Panc1 (cell line): ENCODE measurements around the gene SLC11A2. TPM values are rescaled to one million over a fixed set of nuclear protein-coding genes. Genes with fewer than 3 reads are reported as not detected.

Source experiments
- ATAC-seq: fragments of 200-7000 bp; cut with Tn5 transposase; 2 replicates; pipeline ENCODE4 v1.9.1; 2020; ENCODE audit warnings: mild to moderate bottlenecking, moderate library complexity
- BruUV-seq: library from RNA; stranded (reverse); fragments of 400-500 nt; replicated peaks from 2 replicates; lab custom pipeline; 2021; lab: Mats Ljungman, UMichigan
- CTCF ChIA-PET: fragments of 300-600 bp; sonication (Branson Sonifier 250); formaldehyde crosslinking; loops from one replicate; lab custom pipeline; 2022; ENCODE audit warnings: antibody characterized with exemption; lab: Charles Lee
- POLR2A ChIA-PET: fragments of 300-600 bp; sonication (Branson Sonifier 250); formaldehyde crosslinking; loops from one replicate; lab custom pipeline; 2022; ENCODE audit warnings: antibody characterized with exemption; lab: Charles Lee
- DNase-seq: peaks from one replicate; pipeline ENCODE4 v3.0.0-alpha.2; 2010; ENCODE audit warnings: low read depth, low spot score
- H3K27ac ChIP-seq: 2 replicates; pipeline ENCODE4 v1.5.1; 2011; ENCODE audit warnings: mild to moderate bottlenecking, low read length, inconsistent platforms
- H3K27me3 ChIP-seq: fragments of 200-500 bp; sonication (Bioruptor generic); 2 replicates; pipeline ENCODE4 v1.6.0; 2014; ENCODE audit warnings: low read length, inconsistent platforms; ENCODE audit not compliant: control insufficient read depth, insufficient read depth
- H3K36me3 ChIP-seq: fragments of 200-500 bp; sonication (Bioruptor generic); 2 replicates; pipeline ENCODE4 v1.5.1; 2014; ENCODE audit warnings: inconsistent platforms, mild to moderate bottlenecking, low read length, moderate library complexity; ENCODE audit not compliant: control insufficient read depth, insufficient read depth
- H3K4me1 ChIP-seq: 2 replicates; pipeline ENCODE4 v1.5.1; 2011; ENCODE audit warnings: inconsistent platforms, mild to moderate bottlenecking, low read length, moderate library complexity; ENCODE audit not compliant: control insufficient read depth, insufficient read depth
- H3K4me3 ChIP-seq, 2 experiments: 2 replicates each; pipeline ENCODE4 v1.5.1; 2011 to 2012; ENCODE audit warnings: low read depth in 2 of 2, low read length in 2 of 2, mild to moderate bottlenecking in 2 of 2, inconsistent platforms in 1 of 2, moderate library complexity in 1 of 2
- H3K9me3 ChIP-seq: fragments of 200-500 bp; sonication (Bioruptor generic); 2 replicates; pipeline ENCODE4 v1.5.1; 2014; ENCODE audit warnings: low read depth, mild to moderate bottlenecking, inconsistent platforms, low read length, moderate library complexity; ENCODE audit not compliant: control insufficient read depth, insufficient read depth
- POLR2AphosphoS5 ChIP-seq: IDR thresholded peaks from 2 replicates; pipeline ENCODE4 v1.6.1; 2012; ENCODE audit warnings: mild to moderate bottlenecking, low read depth, low read length, moderate library complexity
- SIN3A ChIP-seq: IDR thresholded peaks from 2 replicates; pipeline ENCODE4 v1.6.1; 2012; ENCODE audit warnings: low read depth, mild to moderate bottlenecking, low read length, moderate library complexity, borderline replicate concordance; ENCODE audit not compliant: insufficient read depth
- TCF7L2 ChIP-seq: IDR thresholded peaks from 2 replicates; pipeline ENCODE4 v1.6.1; 2011; ENCODE audit warnings: mild to moderate bottlenecking, low read depth, low read length, inconsistent platforms
- in situ Hi-C: cut with HindIII; loops from 2 replicates; pipeline ENCODE4 v1.10.0; 2016; ENCODE audit warnings: low sequenced_read_pairs, low pct_unique_long_range_greater_than_20kb
- intact Hi-C: fragments of 100-400 bp; cut with micrococcal nuclease; formaldehyde crosslinking; loops from one replicate; pipeline ENCODE4 v1.10.0; 2022; ENCODE audit not compliant: unreplicated experiment
- total RNA-seq: library from RNA; stranded (reverse); gene quantifications from one replicate; pipeline ENCODE4 v1.2.1, GENCODE V29; 2021; ENCODE audit not compliant: unreplicated experiment
- TF ChIP-seq, protein P1 (sequence below), 2 experiments: IDR thresholded peaks; 2 replicates each; pipeline ENCODE4 v1.6.1; 2011 to 2012; ENCODE audit warnings: low read depth in 2 of 2, control low read depth in 1 of 2, low read length in 1 of 2, mild to moderate bottlenecking in 1 of 2, moderate library complexity in 1 of 2; ENCODE audit not compliant: insufficient read depth in 1 of 2
- TF ChIP-seq, protein P2 (sequence below): fragments of 450-650 bp; IDR thresholded peaks from 2 replicates; pipeline ENCODE4 v1.5.1; 2017; ENCODE audit warnings: mild to moderate bottlenecking

The SLC11A2 gene
- total RNA-seq, 1 experiment from 2014 or later, result 59.9 TPM

- ChIA-PET CTCF (no interaction called here), POLR2A (no interaction called here)
- no peaks in the 10 kb centered on the region for H3K27me3 ChIP-seq
- no peak overlapping the region for H3K4me3 ChIP-seq
- H3K9me3 ChIP-seq, result no peaks in the 10 kb centered on the region
- H3K36me3 ChIP-seq, result peaks cover 18% of the 10 kb centered on the region
- DNase-seq (no peak), ATAC-seq (no peak)
- TF ChIP-seq, protein P1, sequence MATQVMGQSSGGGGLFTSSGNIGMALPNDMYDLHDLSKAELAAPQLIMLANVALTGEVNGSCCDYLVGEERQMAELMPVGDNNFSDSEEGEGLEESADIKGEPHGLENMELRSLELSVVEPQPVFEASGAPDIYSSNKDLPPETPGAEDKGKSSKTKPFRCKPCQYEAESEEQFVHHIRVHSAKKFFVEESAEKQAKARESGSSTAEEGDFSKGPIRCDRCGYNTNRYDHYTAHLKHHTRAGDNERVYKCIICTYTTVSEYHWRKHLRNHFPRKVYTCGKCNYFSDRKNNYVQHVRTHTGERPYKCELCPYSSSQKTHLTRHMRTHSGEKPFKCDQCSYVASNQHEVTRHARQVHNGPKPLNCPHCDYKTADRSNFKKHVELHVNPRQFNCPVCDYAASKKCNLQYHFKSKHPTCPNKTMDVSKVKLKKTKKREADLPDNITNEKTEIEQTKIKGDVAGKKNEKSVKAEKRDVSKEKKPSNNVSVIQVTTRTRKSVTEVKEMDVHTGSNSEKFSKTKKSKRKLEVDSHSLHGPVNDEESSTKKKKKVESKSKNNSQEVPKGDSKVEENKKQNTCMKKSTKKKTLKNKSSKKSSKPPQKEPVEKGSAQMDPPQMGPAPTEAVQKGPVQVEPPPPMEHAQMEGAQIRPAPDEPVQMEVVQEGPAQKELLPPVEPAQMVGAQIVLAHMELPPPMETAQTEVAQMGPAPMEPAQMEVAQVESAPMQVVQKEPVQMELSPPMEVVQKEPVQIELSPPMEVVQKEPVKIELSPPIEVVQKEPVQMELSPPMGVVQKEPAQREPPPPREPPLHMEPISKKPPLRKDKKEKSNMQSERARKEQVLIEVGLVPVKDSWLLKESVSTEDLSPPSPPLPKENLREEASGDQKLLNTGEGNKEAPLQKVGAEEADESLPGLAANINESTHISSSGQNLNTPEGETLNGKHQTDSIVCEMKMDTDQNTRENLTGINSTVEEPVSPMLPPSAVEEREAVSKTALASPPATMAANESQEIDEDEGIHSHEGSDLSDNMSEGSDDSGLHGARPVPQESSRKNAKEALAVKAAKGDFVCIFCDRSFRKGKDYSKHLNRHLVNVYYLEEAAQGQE (IDR thresholded peaks at IDR 0.05; ENCODE audit: insufficient read depth in 1 of 2, low read depth in 2 of 2, low read length in 1 of 2), result no peak
- TF ChIP-seq SIN3A, result no peak
- TF ChIP-seq POLR2AphosphoS5, result no peak
- no peak for TF ChIP-seq TCF7L2
- TF ChIP-seq, protein P2, sequence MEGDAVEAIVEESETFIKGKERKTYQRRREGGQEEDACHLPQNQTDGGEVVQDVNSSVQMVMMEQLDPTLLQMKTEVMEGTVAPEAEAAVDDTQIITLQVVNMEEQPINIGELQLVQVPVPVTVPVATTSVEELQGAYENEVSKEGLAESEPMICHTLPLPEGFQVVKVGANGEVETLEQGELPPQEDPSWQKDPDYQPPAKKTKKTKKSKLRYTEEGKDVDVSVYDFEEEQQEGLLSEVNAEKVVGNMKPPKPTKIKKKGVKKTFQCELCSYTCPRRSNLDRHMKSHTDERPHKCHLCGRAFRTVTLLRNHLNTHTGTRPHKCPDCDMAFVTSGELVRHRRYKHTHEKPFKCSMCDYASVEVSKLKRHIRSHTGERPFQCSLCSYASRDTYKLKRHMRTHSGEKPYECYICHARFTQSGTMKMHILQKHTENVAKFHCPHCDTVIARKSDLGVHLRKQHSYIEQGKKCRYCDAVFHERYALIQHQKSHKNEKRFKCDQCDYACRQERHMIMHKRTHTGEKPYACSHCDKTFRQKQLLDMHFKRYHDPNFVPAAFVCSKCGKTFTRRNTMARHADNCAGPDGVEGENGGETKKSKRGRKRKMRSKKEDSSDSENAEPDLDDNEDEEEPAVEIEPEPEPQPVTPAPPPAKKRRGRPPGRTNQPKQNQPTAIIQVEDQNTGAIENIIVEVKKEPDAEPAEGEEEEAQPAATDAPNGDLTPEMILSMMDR, result no peak
- in situ Hi-C loops (no loop called here), intact Hi-C loops (no loop called here)
- BruUV-seq, result no TSS peak
- H3K27ac ChIP-seq, result no peak overlapping the region
- no peaks in the 10 kb centered on the region for H3K4me1 ChIP-seq
These were observed 35.4 kb downstream of the SLC11A2 start for GRCh38 chr12:50990791-50991190.

DNA sequence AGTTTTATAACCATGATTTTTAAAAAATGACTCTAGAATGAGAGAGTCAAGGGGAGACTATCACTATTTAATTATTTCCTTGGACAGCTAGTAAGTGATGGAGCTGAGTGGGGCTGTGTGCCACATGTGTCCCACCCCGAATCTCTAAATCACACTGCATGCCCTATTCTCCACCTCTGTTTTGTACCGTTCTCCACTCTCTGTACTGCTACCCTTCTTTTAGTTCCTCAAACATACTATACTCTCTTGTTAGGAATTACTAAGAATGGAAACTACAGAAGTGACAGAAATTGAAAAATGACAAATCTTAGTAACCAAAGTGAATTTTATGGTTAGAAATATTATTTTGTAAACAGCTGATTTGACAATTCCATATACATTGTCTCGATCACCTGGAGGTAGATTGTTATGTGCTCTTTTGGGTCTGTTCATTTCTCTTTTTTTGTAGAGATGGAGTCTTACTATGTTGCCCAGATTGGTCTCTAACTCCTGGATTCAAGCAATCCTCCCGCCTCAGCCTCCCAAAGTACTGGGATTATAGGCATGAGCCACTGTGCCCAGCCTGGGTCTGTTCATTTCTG is 35.9 kb downstream of the SLC11A2 start:
- intact Hi-C loops, result no loop called here
- TF ChIP-seq, protein P1 (IDR thresholded peaks at IDR 0.05; ENCODE audit: insufficient read depth in 1 of 2, low read depth in 2 of 2, low read length in 1 of 2), result no peak
- TF ChIP-seq, protein P2, result no peak
- no peak for TF ChIP-seq SIN3A
- TF ChIP-seq POLR2AphosphoS5, result no peak
- TF ChIP-seq TCF7L2, result no peak
- no peaks in the 10 kb centered on the region for H3K4me1 ChIP-seq
- CTCF ChIA-PET, result no interaction called here
- in situ Hi-C loops, result no loop called here
- BruUV-seq, result no TSS peak
- peaks cover 17% of the 10 kb centered on the region for H3K36me3 ChIP-seq
- no peaks in the 10 kb centered on the region for H3K9me3 ChIP-seq
- no peaks in the 10 kb centered on the region for H3K27me3 ChIP-seq
- H3K4me3 ChIP-seq, result no peak overlapping the region
- POLR2A ChIA-PET, result no interaction called here
- ATAC-seq (no peak), DNase-seq (no peak)
- H3K27ac ChIP-seq, result no peak overlapping the region
